H1 (cell line): ENCODE data around the gene BRD4. TPM values are rescaled to one million over a fixed set of nuclear protein-coding genes. Genes with fewer than 3 reads are reported as not detected.

Source experiments
- CTCF ChIA-PET: fragments of 300-600 bp; sonication (Branson Sonifier 250); formaldehyde crosslinking; loops from one replicate; lab custom pipeline; 2021; ENCODE audit not compliant: partially characterized antibody; lab: Charles Lee
- POLR2A ChIA-PET: fragments of 300-600 bp; sonication (Branson Sonifier 250); formaldehyde crosslinking; loops from one replicate; lab custom pipeline; 2021; ENCODE audit warnings: inconsistent platforms; ENCODE audit not compliant: partially characterized antibody; lab: Charles Lee
- DNase-seq, 2 experiments: peaks; one replicate each; pipeline versions ENCODE4 v3.0.0 to v3.0.0-alpha.2; 2010 to 2022; ENCODE audit warnings: low spot score in 2 of 2, low read depth in 1 of 2, mixed read lengths in 1 of 2
- FAIRE-seq: peaks from 2 replicates; lab custom pipeline; 2011; peaks lifted over from hg19 to GRCh38; lab: Jason Lieb, UNC
- H2AFZ ChIP-seq: 2 replicates; pipeline ENCODE4 v1.8.1; 2012; ENCODE audit warnings: low read length, inconsistent platforms
- H2AK5ac ChIP-seq: 2 replicates; pipeline ENCODE4 v1.6.1; 2013; ENCODE audit warnings: low read depth, low read length
- H2BK120ac ChIP-seq: replicated peaks from 2 replicates; pipeline ENCODE3; 2013; ENCODE audit warnings: low read depth, low read length, inconsistent platforms
- H2BK12ac ChIP-seq: 2 replicates; pipeline ENCODE4 v1.6.1; 2013; ENCODE audit warnings: low read depth, low read length
- H2BK15ac ChIP-seq: 2 replicates; pipeline ENCODE4 v1.6.1; 2013; ENCODE audit warnings: low read length
- H2BK20ac ChIP-seq: 2 replicates; pipeline ENCODE4 v1.6.1; 2013; ENCODE audit warnings: low read length
- H2BK5ac ChIP-seq: 2 replicates; pipeline ENCODE4 v1.6.1; 2013; ENCODE audit warnings: low read depth, low read length
- H3K14ac ChIP-seq: 2 replicates; pipeline ENCODE4 v1.6.1; 2013; ENCODE audit warnings: inconsistent platforms; ENCODE audit not compliant: insufficient read length
- H3K18ac ChIP-seq: 2 replicates; pipeline ENCODE4 v1.6.1; 2013; ENCODE audit warnings: low read length; ENCODE audit errors: extremely low read depth
- H3K23ac ChIP-seq: 2 replicates; pipeline ENCODE4 v1.6.1; 2013; ENCODE audit warnings: inconsistent platforms; ENCODE audit not compliant: insufficient read length
- H3K23me2 ChIP-seq: 2 replicates; pipeline ENCODE4 v1.6.1; 2013; ENCODE audit warnings: low read depth, low read length
- H3K27ac ChIP-seq: 2 replicates; pipeline ENCODE4 v1.6.1; 2011; ENCODE audit warnings: low read depth, low read length, inconsistent platforms
- H3K27me3 ChIP-seq, 4 experiments: replicated peaks in 1 of 4; 1 replicate in 1 of 4; 2 replicates in 3 of 4; pipeline versions ENCODE4 v1.6.1 to v1.8.1; 2011 to 2013; ENCODE audit warnings: low read length in 3 of 4, mild to moderate bottlenecking in 3 of 4, inconsistent platforms in 2 of 4, mixed read lengths in 2 of 4, moderate library complexity in 1 of 4; ENCODE audit not compliant: control insufficient read depth in 3 of 4, insufficient read depth in 3 of 4; ENCODE audit errors: extremely low read depth in 1 of 4
- H3K36me3 ChIP-seq, 4 experiments: 2 replicates each; pipeline versions ENCODE4 v1.6.1 to v1.8.1; 2011 to 2013; ENCODE audit warnings: mild to moderate bottlenecking in 4 of 4, low read length in 3 of 4, moderate library complexity in 2 of 4, control low read depth in 1 of 4, inconsistent platforms in 1 of 4; ENCODE audit not compliant: insufficient read depth in 4 of 4, control insufficient read depth in 2 of 4
- H3K4ac ChIP-seq: replicated peaks from 2 replicates; pipeline ENCODE3; 2013; ENCODE audit warnings: low read length, low read depth, mixed read lengths, inconsistent platforms; ENCODE audit not compliant: insufficient read length
- H3K4me1 ChIP-seq, 4 experiments: replicated peaks in 1 of 4; 1 replicate in 1 of 4; 2 replicates in 3 of 4; pipeline versions ENCODE4 v1.6.1 to v1.8.1; 2011 to 2013; ENCODE audit warnings: low read length in 3 of 4, inconsistent platforms in 2 of 4, mixed read lengths in 1 of 4; ENCODE audit not compliant: insufficient read depth in 4 of 4, control insufficient read depth in 3 of 4
- H3K4me2 ChIP-seq, 2 experiments: 2 replicates each; pipeline versions ENCODE4 v1.6.1 to v1.8.1; 2011 to 2013; ENCODE audit warnings: low read depth in 2 of 2, low read length in 2 of 2, control low read depth in 1 of 2, inconsistent platforms in 1 of 2, mild to moderate bottlenecking in 1 of 2; ENCODE audit not compliant: insufficient read depth in 1 of 2
- H3K4me3 ChIP-seq, 4 experiments: fragments of 200-600, 300-600 bp in 1 of 4; sonication (generic), shearing (Covaris generic), sonication (Bioruptor Twin) in 1 of 4; 2 replicates each; pipeline versions ENCODE4 v1.5.1 to v1.8.1; 2011 to 2016; ENCODE audit warnings: low read length in 4 of 4, low read depth in 3 of 4, control low read depth in 2 of 4, inconsistent platforms in 2 of 4, mild to moderate bottlenecking in 2 of 4, mixed read lengths in 1 of 4, moderate library complexity in 1 of 4; ENCODE audit not compliant: insufficient read depth in 2 of 4; ENCODE audit errors: extremely low read depth in 1 of 4
- H3K56ac ChIP-seq: replicated peaks from 2 replicates; pipeline ENCODE3; 2013; ENCODE audit warnings: low read depth, mild to moderate bottlenecking, mixed read lengths, low read length, inconsistent platforms; ENCODE audit not compliant: insufficient read length
- H3K79me1 ChIP-seq: 2 replicates; pipeline ENCODE4 v1.6.1; 2013; ENCODE audit warnings: low read depth, low read length, control low read depth
- H3K79me2 ChIP-seq, 2 experiments: 2 replicates each; pipeline versions ENCODE4 v1.6.1 to v1.8.1; 2012 to 2013; ENCODE audit warnings: low read length in 2 of 2, mild to moderate bottlenecking in 2 of 2, inconsistent platforms in 1 of 2; ENCODE audit not compliant: insufficient read depth in 2 of 2, control insufficient read depth in 1 of 2
- H3K9ac ChIP-seq, 4 experiments: replicated peaks in 1 of 4; 1 replicate in 1 of 4; 2 replicates in 3 of 4; pipeline versions ENCODE4 v1.6.1 to v1.8.1; 2011 to 2013; ENCODE audit warnings: low read depth in 3 of 4, low read length in 3 of 4, control low read depth in 2 of 4, mild to moderate bottlenecking in 2 of 4, moderate library complexity in 2 of 4, inconsistent platforms in 1 of 4; ENCODE audit errors: extremely low read depth in 1 of 4
- H3K9me3 ChIP-seq, 2 experiments: 2 replicates each; pipeline versions ENCODE4 v1.6.1 to v1.8.1; 2012 to 2013; ENCODE audit warnings: mild to moderate bottlenecking in 2 of 2, moderate library complexity in 2 of 2, control low read depth in 1 of 2, inconsistent platforms in 1 of 2, low read depth in 1 of 2, low read length in 1 of 2, mixed read lengths in 1 of 2; ENCODE audit not compliant: insufficient read depth in 2 of 2
- H4K20me1 ChIP-seq, 2 experiments: replicated peaks in 1 of 2; 2 replicates each; pipeline versions ENCODE3 to v1.8.1; 2011 to 2013; ENCODE audit warnings: inconsistent platforms in 2 of 2, low read length in 2 of 2, mild to moderate bottlenecking in 1 of 2; ENCODE audit not compliant: insufficient read depth in 2 of 2, control insufficient read depth in 1 of 2
- H4K5ac ChIP-seq: 2 replicates; pipeline ENCODE4 v1.6.1; 2013; ENCODE audit warnings: low read length, low read depth, mixed read lengths, inconsistent platforms; ENCODE audit not compliant: insufficient read length
- H4K8ac ChIP-seq: 2 replicates; pipeline ENCODE4 v1.8.0; 2013; ENCODE audit warnings: mild to moderate bottlenecking, moderate library complexity, low read length, inconsistent platforms; ENCODE audit not compliant: insufficient read depth; ENCODE audit errors: extremely low read depth
- H4K91ac ChIP-seq: replicated peaks from 2 replicates; pipeline ENCODE3; 2013; ENCODE audit warnings: low read length, mixed read lengths, inconsistent platforms; ENCODE audit not compliant: insufficient read length
- ASH2L ChIP-seq: fragments of 200-600, 300-600 bp; sonication (generic); IDR thresholded peaks from one replicate; pipeline ENCODE4 v1.7.1; 2017; ENCODE audit warnings: low read length
- CTCF ChIP-seq, 3 experiments: IDR thresholded peaks; 1 replicate in 2 of 3; 2 replicates in 1 of 3; pipeline versions ENCODE4 v1.5.1 to v1.6.1; 2011; ENCODE audit warnings: low read length in 3 of 3, mild to moderate bottlenecking in 3 of 3, inconsistent platforms in 2 of 3, low read depth in 1 of 3, moderate library complexity in 1 of 3; ENCODE audit not compliant: insufficient read depth in 1 of 3; ENCODE audit errors: control extremely low read depth in 1 of 3
- E2F6 ChIP-seq: IDR thresholded peaks from 2 replicates; pipeline ENCODE4 v1.6.1; 2012; ENCODE audit warnings: inconsistent platforms
- MAX ChIP-seq: IDR thresholded peaks from 2 replicates; pipeline ENCODE4 v1.6.1; 2012; ENCODE audit warnings: inconsistent platforms
- RAD21 ChIP-seq, 2 experiments: IDR thresholded peaks in 1 of 2; conservative IDR thresholded peaks in 1 of 2; 2 replicates each; pipeline ENCODE4 v1.6.1; 2011; ENCODE audit warnings: low read depth in 2 of 2, low read length in 2 of 2, improper control_type of control experiment in 1 of 2, inconsistent platforms in 1 of 2, mild to moderate bottlenecking in 1 of 2, moderate library complexity in 1 of 2
- TAF7 ChIP-seq: optimal IDR thresholded peaks from 2 replicates; pipeline ENCODE3; 2011; ENCODE audit warnings: low read depth, mild to moderate bottlenecking, inconsistent platforms, low read length, moderate library complexity, borderline replicate concordance
- WGBS, 2 experiments: shearing (Covaris generic) in 1 of 2; methylation state at CpG; one replicate each; pipeline versions ENCODE4 v1.1.6 to v1.1.7; 2013 to 2015; ENCODE audit warnings: low lambda C conversion rate in 2 of 2, mixed read lengths in 2 of 2, inconsistent platforms in 1 of 2, low coverage in 1 of 2, missing lambda C conversion rate in 1 of 2; ENCODE audit not compliant: insufficient replicate concordance in 2 of 2, insufficient coverage in 1 of 2, insufficient read length in 1 of 2; ENCODE audit errors: extremely low coverage in 1 of 2, missing lambda C conversion rate in 1 of 2; 5-methylcytosine and 5-hydroxymethylcytosine counted together
- polyA plus RNA-seq, 7 experiments: library from polyadenylated mRNA; depleted of rRNA in 3 of 7; stranded (reverse) in 5 of 7; unstranded in 2 of 7; fragments of >200 nt in 5 of 7; fragments of 200-250 nt in 2 of 7; gene quantifications; 1 replicate in 5 of 7; 2 replicates in 1 of 7; 4 replicates in 1 of 7; pipeline versions ENCODE4 v1.2.1 to v1.2.3, GENCODE V29; 2011 to 2013; ENCODE audit warnings: missing spikeins in 2 of 7, mixed read lengths in 2 of 7
- total RNA-seq: library from RNA; stranded (reverse); fragmentation: NEBNext Ultra II Directional; extraction: Animal tissue kit (Norgen Biotek cat#: 25700); gene quantifications from 2 replicates; pipeline ENCODE4 v1.2.1, GENCODE V29; 2021

The BRD4 gene
- total and polyA plus RNA-seq, 2 of the 8 experiments (the other 6 are each of a cell fraction or from before 2014, with no cell fraction given) = 14.1 to 146 TPM

GRCh38 chr19:15264061-15264932 is 68.0 kb downstream of the BRD4 start:
- peaks cover 44 to 84% (median 66%) of the 10 kb centered on the region in 4 experiments for H3K36me3 ChIP-seq
- H3K79me1 ChIP-seq = peaks cover 13% of the 10 kb centered on the region
- peak; percentile 51 to 93 for DNase-seq
- no peak overlapping the region for H3K4me3 ChIP-seq
- H3K79me2 ChIP-seq = peaks cover 0 to 56% of the 10 kb centered on the region in 2 experiments; a peak in 2 of 4 replicates
- H4K8ac ChIP-seq = no peak overlapping the region
- no peak for FAIRE-seq
- H3K4me1 ChIP-seq = no peaks in the 10 kb centered on the region
- no peak overlapping the region for H4K5ac ChIP-seq
- no peak overlapping the region for H3K23ac ChIP-seq
- H3K56ac ChIP-seq = no peak overlapping the region
- H2BK12ac ChIP-seq = no peak overlapping the region
- no peak overlapping the region for H3K4me2 ChIP-seq
- H2BK5ac ChIP-seq = no peak overlapping the region; the same call in 1 of the 2 replicates
- no peak overlapping the region for H3K18ac ChIP-seq
- H2BK20ac ChIP-seq = no peak overlapping the region
- ChIA-PET CTCF (interaction anchor here (0.8 to 2.6 kb wide), 15 partner anchors 10 to 155 kb away, joined by 3 to 10 read pairs (median 4); partner anchors contain the start of gene AKAP8L), POLR2A (interaction anchor here (1.2 kb wide), 1 partner anchor 10 kb away, joined by 3 read pairs; no protein-coding TSS in a partner anchor)
- H3K27me3 ChIP-seq = no peaks in the 10 kb centered on the region
- H3K9ac ChIP-seq = no peak overlapping the region
- H3K27ac ChIP-seq = 0 out of 2 replicates have a peak overlapping the region, but pooled peaks have one; percentile 12
- H3K14ac ChIP-seq = no peak overlapping the region
- H3K4ac ChIP-seq = no peak overlapping the region
- no peak overlapping the region for H2BK15ac ChIP-seq
- H2AK5ac ChIP-seq = no peak overlapping the region
- H2BK120ac ChIP-seq = no peak overlapping the region
- 85% methylated on average over 27 of the region's 28 CpGs; no CpG with 5 or more reads in 1 of the 2 experiments for WGBS, 2 experiments
- no peak overlapping the region for H4K91ac ChIP-seq
- no peak overlapping the region for H2AFZ ChIP-seq
- H3K23me2 ChIP-seq = no peaks in the 10 kb centered on the region
- H3K9me3 ChIP-seq = no peaks in the 10 kb centered on the region
- peaks cover 24 to 47% of the 10 kb centered on the region in 2 experiments for H4K20me1 ChIP-seq
- peak; percentile 80 to 90 (median 82) for TF ChIP-seq CTCF (IDR thresholded peaks at IDR 0.05; ENCODE audit: control extremely low read depth in 1 of 3, insufficient read depth in 1 of 3, low read depth in 1 of 3, low read length in 3 of 3)
- peak; percentile 36; the same call in 1 of the 2 replicates for TF ChIP-seq MAX
- TF ChIP-seq E2F6 = peak; percentile 80
- TF ChIP-seq ASH2L = no peak
- TF ChIP-seq RAD21 (IDR thresholded peaks at IDR 0.05 in 1 of 2, conservative IDR thresholded peaks at IDR 0.05 in 1 of 2; ENCODE audit: low read depth in 2 of 2, low read length in 2 of 2) = peak; percentile 75 to 76
- TF ChIP-seq TAF7 = no peak
